ENCODE results near the gene MFSD1. TPM values are rescaled to one million over a fixed set of nuclear protein-coding genes. Genes with fewer than 3 reads are reported as not detected.

Gene MFSD1
- total RNA-seq, 4 donors from 2014 or later: 86.6 to 136 (median 96.2) TPM

DNA sequence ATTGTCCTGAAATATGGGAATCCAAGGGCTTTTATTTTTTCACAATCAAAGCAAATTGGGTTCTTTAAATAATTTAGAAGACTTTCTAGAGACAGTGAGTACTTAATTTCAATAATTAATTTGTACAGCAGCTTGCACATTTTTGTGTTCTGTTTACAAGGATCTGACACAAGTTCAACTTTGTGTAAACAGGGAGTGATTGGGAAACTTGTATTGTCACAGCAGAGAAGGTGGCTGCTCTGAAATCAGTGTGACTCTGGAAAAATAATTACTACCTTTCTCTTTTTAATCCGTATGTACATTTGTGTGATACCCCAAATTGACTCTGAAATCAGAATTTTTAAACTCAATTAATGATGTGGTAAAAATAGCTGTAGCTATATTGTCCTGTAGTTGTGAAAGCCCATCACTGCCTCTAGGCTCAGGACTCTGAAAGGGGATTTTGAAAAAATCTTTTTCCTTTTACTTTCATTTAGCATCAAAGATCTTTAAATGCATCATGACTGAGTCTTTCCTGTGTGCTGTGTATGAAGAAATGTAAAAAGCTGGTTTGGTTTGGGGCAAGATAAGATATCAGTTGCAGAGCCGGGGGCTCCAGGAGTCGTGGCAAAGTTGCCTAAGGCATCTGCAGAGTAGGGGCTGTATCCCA is 45.1 kb downstream of the MFSD1 start:
- H3K36me3 ChIP-seq: no peaks in the 10 kb centered on the region
- WGBS, 2 donors: 72 to 74% methylated on average over 3 of the region's 3 CpGs
- no peak for TF ChIP-seq CTCF (IDR thresholded peaks at IDR 0.05)
- no peak for TF ChIP-seq POLR2A (IDR thresholded peaks at IDR 0.05)

GRCh38 chr3:158847452-158847821 is 45.6 kb downstream of the MFSD1 start:
- intact Hi-C loops (cut with DNase I): loop anchor here (5.0 kb wide), 1 partner anchor 410 kb away; no protein-coding TSS in a partner anchor
- no peaks in the 10 kb centered on the region for H3K27me3 ChIP-seq
- no peak for TF ChIP-seq CTCF (IDR thresholded peaks at IDR 0.05)
- no peak for TF ChIP-seq POLR2A (IDR thresholded peaks at IDR 0.05)
- no peaks in the 10 kb centered on the region for H3K9me3 ChIP-seq
- no peaks in the 10 kb centered on the region for H3K4me1 ChIP-seq
- H3K4me3 ChIP-seq (replicated peaks in 1 of 3): no peak overlapping the region
- H3K36me3 ChIP-seq: no peaks in the 10 kb centered on the region
- H3K27ac ChIP-seq: no peak overlapping the region
- DNase-seq: no peak
- 60 to 69% methylated on average over 4 of the region's 4 CpGs for WGBS, 2 donors

More for the DNA sequence above, 45.1 kb downstream of the MFSD1 start:
- H3K9me3 ChIP-seq: no peaks in the 10 kb centered on the region
- no peak for DNase-seq
- H3K4me1 ChIP-seq: no peaks in the 10 kb centered on the region
- no peak overlapping the region for H3K27ac ChIP-seq
- no peak overlapping the region for H3K4me3 ChIP-seq (replicated peaks in 1 of 3)
- H3K27me3 ChIP-seq: no peaks in the 10 kb centered on the region
- intact Hi-C loops (cut with DNase I): loop anchor here (5.0 kb wide), 1 partner anchor 410 kb away; no protein-coding TSS in a partner anchor

GRCh38 chr3:158847885-158848284 is 46.0 kb downstream of the MFSD1 start:
- no peaks in the 10 kb centered on the region for H3K4me1 ChIP-seq
- H3K27me3 ChIP-seq: no peaks in the 10 kb centered on the region
- no peak for TF ChIP-seq POLR2A (IDR thresholded peaks at IDR 0.05)
- TF ChIP-seq CTCF (IDR thresholded peaks at IDR 0.05): no peak
- H3K36me3 ChIP-seq: no peaks in the 10 kb centered on the region
- intact Hi-C loops (cut with DNase I): loop anchor here (5.0 kb wide), 1 partner anchor 409 kb away; no protein-coding TSS in a partner anchor
- no peak for DNase-seq
- no peak overlapping the region for H3K4me3 ChIP-seq (replicated peaks in 1 of 3)
- H3K27ac ChIP-seq: no peak overlapping the region
- WGBS, 2 donors: 31 to 32% methylated on average over 3 of the region's 3 CpGs
- H3K9me3 ChIP-seq: no peaks in the 10 kb centered on the region

- TF ChIP-seq CTCF (IDR thresholded peaks at IDR 0.05) (no peak), POLR2A (IDR thresholded peaks at IDR 0.05) (no peak)
- WGBS, 2 donors: 68 to 71% methylated on average over 3 of the region's 3 CpGs
- Histone ChIP-seq H3K27ac (no peak overlapping the region), H3K9me3 (no peaks in the 10 kb centered on the region), H3K27me3 (no peaks in the 10 kb centered on the region), H3K36me3 (no peaks in the 10 kb centered on the region), H3K4me1 (no peaks in the 10 kb centered on the region), H3K4me3 (replicated peaks in 1 of 3) (no peak overlapping the region)
- intact Hi-C loops (cut with DNase I): loop anchor here (5.0 kb wide), 1 partner anchor 408 kb away; no protein-coding TSS in a partner anchor
- no peak for DNase-seq
Measured at GRCh38 chr3:158849757-158850156, 47.9 kb downstream of the MFSD1 start.

DNA sequence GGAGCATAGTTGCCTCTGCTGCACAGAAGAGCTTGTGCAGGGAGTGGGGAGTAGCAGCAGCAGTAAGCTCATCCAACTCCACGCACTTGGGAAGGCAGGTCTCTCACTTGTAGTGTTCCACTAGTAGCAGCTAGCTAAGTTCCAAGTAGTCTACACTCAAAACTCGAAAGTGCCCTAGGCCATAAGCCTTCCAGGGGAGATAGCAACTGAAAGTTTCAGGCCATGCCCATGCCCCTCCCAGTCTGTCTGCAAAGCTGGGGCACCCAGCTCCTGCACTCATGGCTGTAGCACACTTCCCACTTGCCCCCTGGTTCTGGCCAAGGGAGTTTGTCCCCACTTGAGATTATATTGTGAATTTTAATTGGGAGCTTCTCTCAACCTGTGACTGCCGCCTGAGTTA is 57.5 kb downstream of the MFSD1 start:
- Histone ChIP-seq H3K4me3 (replicated peaks in 1 of 3) (no peak overlapping the region), H3K4me1 (no peaks in the 10 kb centered on the region), H3K9me3 (no peaks in the 10 kb centered on the region), H3K27me3 (no peaks in the 10 kb centered on the region), H3K27ac (no peak overlapping the region), H3K36me3 (no peaks in the 10 kb centered on the region)
- DNase-seq: no peak
- TF ChIP-seq POLR2A (IDR thresholded peaks at IDR 0.05): no peak
- no peak for TF ChIP-seq CTCF (IDR thresholded peaks at IDR 0.05)
- 84 to 91% methylated on average over 3 of the region's 3 CpGs for WGBS, 2 donors
- intact Hi-C loops (cut with DNase I): no loop called here

Measured in thyroid gland (tissue), 4 donors.